NCI-H1436 treated with DMSO at 0.1 percent for 48 hours (cell line): ENCODE data around the gene SPIRE2.

Source experiments
- DNase-seq: peaks from one replicate; lab custom pipeline; 2025; lab: John Stamatoyannopoulos, UW

The SPIRE2 gene

DNA sequence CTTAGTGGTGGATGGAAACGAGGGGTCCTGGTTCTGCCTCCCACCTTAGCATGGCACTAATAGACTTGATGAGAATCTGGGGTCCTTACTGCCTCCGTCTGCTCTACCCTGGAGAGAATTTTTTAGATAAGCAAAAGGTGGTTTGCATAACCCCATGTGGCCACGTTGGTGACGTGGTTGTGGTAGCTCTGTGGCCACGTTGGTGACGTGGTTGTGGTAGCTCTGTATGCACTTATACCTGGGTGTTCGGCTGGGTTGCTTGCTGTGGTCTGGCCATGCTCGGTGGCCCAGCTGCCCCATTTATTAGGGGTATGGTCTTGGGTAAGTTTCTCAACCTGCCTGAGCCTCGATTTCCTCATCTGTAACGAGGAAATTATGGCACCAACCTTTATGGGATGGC is 13.0 kb downstream of the SPIRE2 start:
- DNase-seq: no peak

DNA sequence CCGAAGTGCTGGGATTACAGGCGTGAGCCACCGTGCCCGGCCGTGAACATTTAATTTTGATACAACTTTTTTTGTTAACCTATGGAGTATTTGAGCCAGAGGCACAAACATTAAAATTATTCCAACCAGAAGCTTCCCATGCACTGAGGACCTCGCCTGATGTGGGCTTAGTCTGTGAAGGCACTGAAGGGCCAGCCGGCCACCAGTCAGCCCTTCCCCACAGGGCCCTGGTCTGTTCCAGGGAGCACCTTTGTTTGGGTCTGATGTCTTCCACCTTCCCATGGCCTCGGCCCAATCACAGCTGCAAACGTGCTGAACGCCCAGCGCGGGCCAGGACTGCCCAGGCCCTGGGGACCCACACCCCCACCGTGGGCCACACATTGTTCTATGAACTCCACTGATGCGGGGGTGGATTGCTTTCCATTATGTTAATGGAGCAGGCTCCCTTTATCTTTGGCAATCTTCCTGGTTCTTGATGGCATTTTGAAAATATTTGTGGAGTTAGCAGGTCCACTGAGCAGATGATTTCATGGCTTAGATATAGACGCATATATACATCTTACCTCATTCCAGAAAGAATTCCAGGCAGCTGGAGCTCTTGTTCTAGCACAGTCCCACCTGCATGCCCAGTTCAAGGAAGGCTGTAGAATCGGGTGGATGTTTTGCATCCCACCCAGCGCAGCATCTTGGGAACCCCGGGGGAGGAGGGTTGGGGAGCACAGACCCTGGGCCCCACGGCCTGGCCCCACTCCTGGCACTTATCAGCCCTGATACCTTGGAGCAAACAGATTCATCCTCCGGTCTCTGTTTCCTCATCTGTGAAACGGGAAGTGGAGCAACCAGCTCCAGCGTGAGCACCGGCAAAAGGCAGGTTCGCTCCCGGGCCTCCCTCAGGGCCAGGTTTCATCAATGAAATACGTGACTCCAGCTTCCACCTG is 14.5 kb downstream of the SPIRE2 start:
- no peak for DNase-seq

DNA sequence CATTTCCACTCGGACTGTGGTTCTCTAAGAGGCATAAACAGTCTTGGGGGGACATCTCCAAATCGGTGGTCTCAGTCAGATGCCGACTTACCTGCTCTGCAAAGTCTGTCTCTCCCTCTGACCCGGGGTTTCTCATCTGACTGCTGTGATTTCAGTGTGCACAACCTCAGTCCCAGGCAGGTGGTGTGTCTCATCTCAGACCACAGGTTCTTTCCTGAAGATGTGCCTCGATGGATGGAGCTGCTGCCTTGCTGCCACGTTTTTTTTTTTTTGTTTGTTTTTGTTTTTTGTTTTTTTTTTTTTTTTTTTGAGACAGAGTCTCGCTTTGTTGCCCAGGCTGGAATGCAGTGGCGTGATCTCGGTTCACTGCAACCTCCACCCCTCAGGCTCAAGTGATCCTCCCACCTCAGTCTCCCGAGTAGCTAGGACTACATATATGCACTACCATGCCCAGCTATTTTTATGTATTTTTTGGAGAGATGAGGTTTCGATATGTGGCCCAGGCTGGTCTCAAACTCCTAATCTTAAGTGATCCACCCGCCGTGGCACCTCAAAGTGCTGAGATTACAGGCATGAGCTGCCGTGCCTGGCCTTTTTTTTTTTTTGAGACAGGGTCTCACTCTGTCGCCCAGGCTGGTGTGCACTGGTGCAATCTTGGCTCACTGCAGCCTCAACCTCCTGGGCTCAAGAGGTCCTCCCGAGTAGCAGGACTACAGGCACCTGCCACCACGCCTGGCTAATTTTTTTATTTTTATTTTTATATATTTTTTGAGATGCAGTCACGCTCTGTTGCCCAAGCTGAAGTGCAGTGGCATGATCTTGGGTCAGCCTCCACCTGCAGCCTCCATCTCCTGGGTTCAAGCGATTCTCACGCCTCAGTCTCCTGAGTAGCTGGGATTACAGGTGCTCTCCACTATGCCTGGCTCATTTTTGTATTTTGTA is 15.4 kb downstream of the SPIRE2 start:
- DNase-seq: no peak

DNA sequence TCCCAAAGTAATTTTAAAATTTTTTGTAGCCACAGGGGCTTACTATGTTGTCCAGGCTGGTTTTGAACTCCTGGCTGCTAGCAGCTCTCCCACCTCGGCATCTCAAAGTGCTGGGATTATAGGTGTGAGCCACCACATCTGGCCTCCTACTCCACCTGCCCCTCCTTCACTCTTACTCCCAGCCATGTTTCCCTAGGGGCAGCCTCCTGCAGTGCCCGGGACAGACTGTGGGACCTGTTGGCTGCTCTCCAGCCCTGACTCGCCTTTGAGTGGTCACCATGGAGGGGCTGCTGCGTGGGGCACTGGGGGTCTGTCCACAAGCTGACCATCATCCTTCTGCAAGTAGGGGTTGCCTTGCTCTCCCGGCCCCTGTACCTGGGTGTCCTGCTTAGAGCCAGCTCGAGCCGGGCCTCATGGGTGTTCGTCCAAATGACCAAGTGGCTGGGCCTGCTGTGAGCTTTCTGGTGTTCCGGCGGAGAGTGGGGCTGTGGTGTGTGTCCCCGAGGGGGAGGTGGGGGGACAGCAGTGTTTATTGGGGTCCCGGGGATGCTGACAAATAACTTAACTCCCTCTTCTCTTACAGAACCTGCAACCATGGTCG is 16.6 kb downstream of the SPIRE2 start:
- DNase-seq: no peak

DNA sequence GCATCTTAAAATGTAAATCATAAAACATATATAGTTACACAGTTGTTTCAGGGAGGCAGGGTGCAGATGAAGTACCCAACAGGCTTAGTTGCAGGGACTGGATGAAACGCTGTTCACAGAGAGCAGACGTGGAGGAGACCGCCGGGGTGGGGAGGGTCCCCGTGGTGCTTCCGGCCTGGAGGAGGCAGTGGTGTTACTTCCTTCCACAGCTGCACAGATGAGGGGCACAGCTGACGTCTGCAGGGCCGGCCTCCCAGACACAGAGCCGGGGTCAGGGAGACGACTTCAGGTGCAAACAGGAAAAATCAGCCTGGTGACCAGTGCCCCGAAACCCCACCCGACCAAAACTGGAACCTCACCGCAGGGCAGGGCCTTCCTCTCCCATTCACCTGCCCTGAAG is 17.1 kb downstream of the SPIRE2 start:
- DNase-seq: no peak

DNA sequence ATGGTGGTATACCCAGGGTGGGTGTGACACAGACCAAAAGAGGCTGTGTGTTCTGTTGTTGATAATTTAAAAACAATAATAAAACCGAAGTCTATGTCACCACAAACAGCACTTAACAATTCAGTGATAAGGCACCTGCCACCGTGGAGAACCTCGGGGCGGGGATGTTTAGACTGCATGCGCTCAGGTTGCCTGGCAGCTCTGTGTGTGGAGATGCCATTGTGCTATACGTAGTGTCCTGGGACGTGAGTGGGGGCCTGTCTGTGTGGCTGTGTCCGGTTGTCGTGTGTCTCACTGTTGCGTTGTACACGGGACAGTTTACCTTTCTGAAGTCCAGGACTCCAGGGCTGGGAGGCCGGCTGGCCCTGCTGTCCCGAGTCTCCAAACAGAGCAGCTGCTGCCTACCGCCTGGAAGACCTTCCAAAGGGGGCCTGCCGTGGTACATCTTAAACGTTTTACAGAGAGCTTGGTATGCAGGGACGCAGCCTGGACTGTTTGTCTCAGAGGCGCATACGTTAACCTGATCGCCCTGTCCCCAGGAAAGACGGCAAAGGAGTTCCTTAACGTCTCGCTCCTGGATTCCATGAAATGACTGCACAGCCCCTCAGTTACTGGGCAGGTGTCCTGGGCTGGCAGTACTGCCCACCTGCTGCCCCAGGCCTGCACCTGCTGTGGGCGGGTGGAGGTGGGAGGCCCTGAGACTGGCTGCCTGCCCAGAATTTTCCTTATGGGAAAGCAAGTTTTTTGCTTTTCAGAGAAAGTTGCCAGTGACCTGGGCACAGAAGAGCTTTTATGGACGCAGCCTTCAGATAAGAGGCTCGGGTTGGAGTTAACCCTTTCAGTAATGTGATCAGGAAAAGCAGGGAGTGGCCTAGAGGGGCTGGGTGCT is 19.0 kb downstream of the SPIRE2 start:
- no peak for DNase-seq

DNA sequence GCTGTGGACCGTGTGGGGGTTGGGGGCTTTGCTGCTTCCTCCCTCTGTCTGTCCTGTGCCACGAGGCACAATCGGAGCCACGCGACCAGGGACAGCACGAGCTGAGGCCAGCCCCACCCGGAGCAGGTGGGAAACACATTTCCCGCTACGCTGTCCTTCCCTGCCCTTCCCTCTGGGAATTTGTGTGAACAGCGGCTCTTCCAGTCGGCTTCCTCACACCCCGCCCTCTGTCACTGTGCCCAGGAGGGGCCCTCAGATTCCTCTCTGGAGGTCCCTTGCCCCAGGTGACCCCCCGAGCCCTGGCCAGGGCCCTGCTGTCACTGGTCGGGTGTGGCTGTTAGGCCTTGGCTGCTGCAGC is 19.6 kb downstream of the SPIRE2 start:
- DNase-seq: no peak

DNA sequence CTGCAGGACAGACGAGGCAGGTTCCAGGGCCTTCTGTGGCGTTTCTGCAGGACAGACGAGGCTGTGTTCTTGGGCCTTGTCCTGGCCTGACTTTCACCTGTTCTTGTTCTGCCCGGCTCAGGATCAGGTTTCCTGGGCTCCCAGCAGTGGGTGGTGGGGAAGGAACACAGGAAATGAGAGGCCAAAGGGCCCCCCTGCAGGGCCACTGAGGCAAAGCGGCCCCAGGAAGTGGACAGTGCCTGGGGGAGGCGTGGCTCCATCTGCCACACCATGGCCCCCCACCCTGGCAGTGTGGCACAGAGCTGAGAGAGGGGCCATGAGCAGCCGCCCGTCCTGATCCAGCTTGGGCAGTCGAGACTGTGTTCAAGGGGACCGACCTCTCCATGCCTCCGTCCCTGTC is 20.7 kb downstream of the SPIRE2 start:
- no peak for DNase-seq

DNA sequence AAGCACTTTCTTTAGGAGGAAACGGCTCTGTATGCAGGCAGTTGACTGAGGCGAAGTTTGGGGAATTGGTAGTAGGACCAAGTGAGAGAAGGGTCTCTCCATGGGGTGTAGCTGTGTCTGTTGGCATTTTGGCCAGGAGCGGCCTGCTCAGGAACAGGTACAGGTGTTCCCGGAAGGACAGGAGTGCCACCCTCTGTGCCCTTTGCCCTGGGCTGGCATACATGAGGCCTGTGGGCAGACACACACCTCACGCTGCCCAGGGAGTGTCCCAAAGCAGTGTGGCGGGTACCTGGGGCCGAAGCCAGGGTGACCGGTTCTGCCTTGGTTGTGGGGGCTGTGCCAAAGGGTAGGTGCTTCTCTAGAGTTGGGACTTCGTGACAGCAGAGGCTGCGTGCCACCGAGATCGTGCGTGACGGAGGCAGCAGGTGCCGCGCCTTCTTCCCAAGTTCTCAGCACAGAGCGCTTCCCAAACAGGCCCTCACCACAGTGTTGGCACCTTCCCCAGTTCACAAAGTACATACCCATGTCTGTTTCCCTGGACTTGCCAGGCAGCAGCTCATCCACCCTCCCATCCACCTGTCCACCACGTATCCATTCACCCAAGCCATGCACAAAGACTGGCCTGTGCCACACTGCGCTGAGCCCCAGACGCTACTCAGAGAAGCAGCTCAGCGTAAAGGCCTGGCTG is 25.2 kb downstream of the SPIRE2 start:
- no peak for DNase-seq

DNA sequence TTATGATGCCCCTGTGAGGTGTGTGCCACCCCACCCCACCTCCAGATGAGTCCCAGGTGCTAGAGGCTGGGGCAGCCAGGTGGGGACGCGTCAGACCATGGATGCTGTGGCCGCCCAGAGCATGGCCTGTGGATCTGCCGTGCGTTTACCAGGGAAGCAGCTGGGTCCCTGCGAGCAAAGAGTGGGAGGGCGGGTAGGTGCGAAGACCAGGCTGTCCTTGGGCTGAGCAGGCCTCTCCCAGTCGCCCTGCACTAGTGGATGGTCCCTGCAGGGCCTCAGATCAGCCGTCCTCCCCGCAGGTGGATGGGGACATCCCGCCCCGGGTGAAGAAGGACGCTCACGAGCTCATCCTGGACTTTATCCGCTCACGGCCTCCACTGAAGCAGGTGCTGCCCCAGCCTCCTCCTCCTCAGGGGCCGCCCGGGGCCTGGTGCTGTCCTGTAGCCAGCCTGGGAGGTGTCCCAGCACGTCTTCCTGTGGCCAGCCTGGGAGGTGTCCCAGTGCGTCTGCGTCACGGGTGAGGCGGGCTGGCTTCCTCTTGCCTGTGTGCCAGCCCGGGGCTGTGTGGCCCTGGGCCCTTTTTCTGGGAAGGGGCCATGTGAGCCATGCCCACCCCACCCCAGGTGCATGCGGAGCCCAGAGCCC is 27.1 kb downstream of the SPIRE2 start:
- no peak for DNase-seq

DNA sequence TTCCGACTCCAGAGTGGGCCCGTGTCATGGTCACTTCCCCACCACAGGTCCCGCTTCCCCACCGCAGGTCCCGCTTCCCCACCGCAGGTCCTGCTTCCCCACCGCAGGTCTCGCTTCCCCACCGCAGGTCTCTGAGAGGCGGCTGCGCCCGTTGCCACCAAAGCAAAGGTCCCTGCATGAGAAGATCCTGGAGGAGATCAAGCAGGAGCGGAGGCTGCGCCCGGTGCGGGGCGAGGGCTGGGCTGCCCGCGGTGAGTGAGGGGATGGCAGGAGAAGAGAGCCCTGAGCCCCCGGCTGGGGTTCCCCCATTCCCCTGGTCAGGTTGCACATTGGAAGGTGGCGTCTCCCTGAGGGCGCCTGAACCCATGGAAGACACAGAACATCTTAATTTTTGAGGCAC is 27.7 kb downstream of the SPIRE2 start:
- DNase-seq: no peak

DNA sequence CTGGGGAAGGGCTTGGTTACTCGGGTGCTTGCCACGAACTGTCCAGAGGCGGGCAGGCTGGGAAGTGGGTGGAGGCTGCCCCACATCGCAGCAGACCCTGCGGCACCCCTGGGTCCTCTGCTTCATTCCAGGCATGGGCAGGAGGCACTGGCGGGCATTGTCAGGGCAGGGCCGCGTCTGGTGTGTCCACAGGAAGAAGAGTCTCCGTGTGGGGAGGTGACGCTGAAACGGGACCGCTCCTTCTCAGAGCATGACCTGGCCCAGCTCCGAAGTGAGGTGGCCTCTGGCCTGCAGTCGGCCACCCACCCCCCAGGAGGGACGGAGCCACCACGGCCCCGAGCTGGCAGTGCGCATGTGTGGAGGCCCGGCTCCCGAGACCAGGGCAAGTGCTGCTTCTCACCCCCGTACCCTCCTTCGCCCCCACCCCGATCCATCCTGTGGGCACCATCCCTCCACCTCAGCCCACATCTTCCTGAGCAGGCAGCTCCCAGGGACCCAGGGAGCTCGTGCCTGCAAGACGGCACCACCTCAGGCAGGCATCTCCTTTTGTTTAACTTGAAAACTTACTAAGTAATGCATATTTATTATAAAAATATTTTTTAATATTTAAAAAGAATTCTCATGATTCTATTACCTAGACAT is 30.8 kb downstream of the SPIRE2 start:
- DNase-seq: no peak

DNA sequence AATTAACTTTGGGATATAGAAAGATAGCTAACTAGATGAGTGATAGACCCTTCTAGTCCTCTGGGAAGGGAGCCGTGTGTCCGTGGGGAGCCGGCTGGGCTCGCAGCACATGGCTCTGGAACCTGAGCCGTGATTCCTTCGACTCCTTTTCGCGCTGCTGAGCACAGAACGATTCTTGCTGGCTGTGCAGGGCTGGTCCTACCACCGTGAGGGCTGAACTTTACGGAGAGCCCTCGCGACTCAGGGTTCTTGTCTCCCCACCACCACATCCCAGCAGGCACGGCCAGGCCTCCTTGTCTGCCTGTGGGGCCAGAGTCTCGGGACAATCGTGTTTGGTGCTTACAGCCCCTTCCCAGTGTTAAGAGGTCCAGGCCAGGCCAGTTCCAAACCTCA is 31.3 kb downstream of the SPIRE2 start:
- DNase-seq: no peak

DNA sequence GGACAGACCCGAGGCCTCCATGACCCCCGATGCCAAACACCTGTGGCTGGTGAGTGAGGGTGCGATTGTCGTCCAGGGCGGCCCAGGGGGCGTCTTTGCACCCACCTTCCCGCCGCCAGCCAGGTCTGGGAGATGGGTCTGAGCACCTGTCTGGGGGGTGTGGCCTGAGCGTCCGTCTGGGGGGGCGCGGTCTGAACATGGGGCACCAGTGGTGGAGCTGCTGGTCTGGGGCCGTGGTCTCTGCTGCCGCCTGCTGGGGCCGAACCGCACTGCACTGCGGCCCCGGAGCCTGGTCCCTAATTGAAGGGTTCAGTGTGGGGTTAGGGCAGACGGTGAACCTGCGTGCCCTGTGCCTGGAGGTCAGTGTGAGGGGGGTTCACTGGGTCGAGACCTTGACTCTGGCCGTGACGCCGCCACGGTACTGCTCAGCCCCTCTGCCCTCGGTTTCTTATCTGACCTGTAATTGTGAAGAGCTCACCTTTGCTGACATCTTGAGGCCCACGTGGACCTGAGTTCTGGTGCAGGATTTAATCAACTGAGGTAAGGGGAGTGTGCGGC is 32.6 kb downstream of the SPIRE2 start:
- DNase-seq: no peak

DNA sequence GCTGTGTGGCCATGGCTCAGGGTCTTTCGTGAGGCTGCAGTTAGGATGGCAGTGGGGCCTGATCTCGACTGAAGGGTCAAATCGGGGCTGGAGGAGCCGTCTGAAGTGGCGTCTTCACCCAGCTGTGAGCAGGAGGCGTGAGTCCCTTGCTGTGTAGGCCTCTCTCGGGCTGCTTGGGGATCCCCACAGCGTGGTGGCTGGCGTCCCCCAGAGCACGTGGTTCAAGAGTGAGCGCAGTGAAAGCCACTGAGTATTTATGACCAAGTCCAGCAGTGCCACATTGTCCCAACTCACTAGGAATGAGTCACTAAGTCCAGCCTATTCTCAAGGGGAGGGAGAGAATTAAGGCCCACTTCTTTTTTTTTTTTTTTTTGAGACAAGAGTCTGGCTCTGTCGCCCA is 33.4 kb downstream of the SPIRE2 start:
- no peak for DNase-seq

DNA sequence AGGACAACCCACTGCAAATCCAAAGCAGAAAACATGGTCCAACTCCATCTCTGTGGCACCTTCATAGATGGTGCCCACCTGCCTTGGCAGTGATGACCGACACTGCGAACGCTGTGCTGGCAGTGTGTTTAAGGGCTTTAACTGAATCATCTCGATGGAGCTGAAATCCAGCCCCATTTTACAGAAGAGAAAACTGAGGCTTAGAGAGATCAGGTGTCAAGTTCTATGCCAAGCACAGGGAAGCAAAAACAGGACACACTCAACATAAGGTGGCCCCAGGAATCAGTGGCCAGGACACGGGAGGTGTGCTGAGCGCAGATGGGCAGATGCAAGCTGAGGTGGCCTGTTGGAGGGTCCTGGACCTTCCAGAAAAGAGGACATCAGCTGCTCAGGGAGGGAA is 34.5 kb downstream of the SPIRE2 start:
- no peak for DNase-seq

DNA sequence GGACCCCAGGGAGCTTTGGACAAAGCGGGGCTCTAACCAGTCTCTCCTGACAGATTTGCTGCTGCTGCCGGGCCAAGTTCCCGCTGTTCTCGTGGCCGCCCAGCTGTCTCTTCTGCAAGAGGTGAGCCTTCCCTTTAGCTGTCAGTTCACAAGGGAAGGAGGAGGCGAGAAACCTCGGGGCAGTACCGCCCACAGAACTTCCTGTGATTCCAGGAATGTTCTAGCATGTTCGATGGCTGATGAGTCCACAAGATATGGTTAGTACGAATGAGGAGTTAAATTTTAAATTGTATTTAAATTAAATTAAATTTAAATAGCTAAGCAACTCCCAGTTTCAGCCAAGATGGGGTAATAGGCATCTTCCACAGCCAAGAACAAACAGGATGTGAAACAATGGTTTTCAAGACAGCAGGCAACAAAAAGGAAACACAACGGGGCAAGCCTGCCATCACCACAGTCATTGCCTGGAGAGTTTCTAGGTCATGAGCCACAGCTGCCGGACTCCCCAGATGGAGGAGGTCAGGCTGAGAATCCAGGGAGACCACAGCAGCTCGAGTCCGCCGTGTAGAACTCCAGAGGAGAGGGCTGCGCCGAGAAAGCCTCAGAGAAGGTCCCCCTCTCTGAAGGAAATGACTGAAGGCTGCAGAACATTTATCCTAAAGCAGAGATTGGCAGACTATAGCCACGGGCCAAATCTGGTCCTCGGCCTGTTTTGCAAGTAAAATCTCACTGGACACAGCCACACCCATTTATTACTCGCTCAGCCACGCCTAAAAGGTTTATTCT is 35.7 kb downstream of the SPIRE2 start:
- DNase-seq: no peak

DNA sequence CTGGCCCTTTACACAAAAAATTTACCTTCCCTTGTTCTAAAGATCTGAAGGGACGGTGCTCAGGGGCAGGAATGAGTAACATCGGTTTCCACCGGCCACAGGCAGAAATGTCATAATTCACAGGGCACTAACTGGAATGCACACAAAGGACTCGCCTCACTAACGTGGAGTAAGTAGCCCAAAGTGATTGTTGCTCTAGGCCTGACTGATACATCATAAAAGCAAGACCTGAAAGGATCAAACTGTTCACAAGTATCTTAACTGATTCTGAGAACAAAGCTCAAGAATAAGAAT is 36.2 kb downstream of the SPIRE2 start:
- no peak for DNase-seq

DNA sequence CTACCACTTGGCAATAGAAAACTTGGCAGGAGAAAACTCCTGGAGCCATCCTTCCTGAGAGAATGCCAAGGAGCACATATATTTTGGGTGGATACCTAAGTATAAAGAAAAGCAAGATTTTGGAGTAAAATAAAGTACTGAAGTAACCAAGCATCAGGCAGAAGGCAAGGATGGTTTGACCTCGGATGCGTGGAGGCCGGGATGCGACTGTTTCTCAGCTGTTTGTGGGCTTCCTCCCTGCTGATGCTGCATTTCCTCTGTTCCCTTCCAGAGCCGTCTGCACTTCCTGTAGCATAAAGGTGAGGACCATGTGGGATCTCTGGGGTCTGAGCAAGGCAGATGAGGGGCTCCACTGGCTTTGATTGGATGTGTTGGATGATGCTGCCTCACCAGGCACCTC is 39.6 kb downstream of the SPIRE2 start:
- DNase-seq: no peak
